Measurements from ENCODE around the gene TRIM24.

GRCh38 chr7:138559448-138559847 lies 99.4 kb downstream of the TRIM24 start:
- TF ChIP-seq CTCF (IDR thresholded peaks at IDR 0.05; ENCODE audit: insufficient read depth, low read length) (no peak), REST (IDR thresholded peaks at IDR 0.05; ENCODE audit: insufficient replicate concordance, low read depth) (no peak), POLR2AphosphoS5 (IDR thresholded peaks at IDR 0.05; ENCODE audit: low read depth) (no peak), GABPA (IDR thresholded peaks at IDR 0.05; ENCODE audit: low read depth) (no peak)
